NCI-H2196 (cell line): ENCODE data around the gene MEGF6.

Experiments used
- DNase-seq: peaks from one replicate; lab custom pipeline; 2025; ENCODE audit not compliant: unreplicated experiment; lab: John Stamatoyannopoulos, UW

Gene MEGF6

DNA sequence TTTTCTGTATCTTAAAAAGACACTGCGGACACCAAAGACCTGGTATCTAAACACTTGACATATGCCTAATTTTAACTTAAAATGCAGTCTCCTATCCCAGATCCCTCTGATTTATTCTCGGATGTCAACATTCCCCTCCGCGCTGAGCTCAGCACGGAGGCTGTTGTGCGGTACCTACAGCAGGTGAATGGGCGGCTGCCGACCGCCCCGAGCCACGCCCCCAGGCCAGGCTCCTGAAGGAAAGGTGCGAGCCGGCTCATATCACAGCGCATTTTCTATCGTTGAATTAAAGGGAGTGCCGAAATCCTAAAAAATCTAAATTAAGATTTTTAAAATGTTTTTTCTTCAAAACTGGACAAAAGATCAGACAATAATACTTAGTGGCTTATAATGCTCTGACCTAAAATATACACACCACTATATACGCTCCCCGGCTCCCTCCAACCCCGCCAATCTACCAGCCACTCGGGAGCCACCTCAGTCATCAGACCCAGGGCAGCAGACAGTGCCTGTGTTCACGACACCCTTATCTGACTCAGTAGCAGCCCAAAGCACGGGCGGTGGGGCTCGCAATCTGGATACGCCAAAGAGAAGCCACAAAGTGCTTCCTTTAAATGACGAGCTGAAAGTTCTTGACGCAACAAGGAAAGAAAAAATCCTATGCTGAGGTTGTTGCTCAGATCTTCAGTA, 34.5 kb upstream of the MEGF6 start:
- DNase-seq = no peak

GRCh38 chr1:3645247-3645646, 33.9 kb upstream of the MEGF6 start:
- no peak for DNase-seq

DNA sequence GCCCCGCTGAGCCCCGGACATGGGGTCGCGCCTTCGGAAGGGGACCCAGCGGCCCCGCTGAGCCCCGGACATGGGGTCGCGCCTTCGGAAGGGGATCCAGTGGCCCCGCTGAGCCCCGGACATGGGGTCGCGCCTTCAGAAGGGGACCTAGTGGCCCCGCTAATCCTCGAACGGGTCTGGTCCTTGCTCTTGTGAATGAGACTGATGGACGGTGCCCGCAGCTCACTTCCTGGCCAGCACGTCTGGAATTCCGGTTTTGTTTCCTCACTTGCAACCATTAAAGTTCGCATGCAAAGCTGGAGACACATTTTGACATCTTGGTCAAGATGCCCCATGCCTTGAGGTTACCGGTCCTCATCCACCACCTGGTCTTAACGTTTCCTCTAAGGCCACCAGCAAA, 33.0 kb upstream of the MEGF6 start:
- no peak for DNase-seq

DNA sequence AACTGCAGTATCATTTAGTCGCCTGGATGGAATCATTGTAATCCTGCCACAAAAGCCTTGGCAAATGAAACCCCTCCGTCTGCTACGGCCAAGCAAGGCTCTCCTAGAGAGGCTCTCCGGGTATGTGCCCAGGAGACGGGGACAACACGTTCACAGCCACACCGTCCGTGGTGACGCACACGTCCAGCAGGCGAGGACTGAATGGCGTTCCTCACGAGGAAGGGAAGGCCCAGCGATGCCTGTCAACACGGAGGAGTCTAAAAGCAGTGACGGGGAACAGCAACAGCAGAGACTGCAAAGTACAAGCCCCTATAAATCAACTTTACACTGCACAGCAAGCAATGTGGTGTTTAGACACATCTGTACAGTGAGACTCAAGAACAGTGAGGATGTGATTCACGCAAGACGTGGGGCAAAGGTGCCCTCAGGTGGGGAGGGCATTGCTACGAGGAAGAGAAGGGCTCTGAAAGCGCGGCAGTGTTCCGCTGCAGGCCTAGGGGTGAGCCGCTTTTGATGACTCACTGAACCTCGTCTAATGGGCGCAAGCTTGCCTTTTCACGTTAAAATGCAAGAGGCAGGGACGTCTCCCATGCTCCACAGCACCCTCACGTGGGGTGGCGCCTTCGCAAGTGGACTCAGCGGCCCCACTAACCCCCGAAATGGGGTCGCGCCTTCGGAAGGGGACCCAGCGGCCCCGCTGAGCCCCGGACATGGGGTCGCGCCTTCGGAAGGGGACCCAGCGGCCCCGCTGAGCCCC, 31.8 kb upstream of the MEGF6 start:
- no peak for DNase-seq

DNA sequence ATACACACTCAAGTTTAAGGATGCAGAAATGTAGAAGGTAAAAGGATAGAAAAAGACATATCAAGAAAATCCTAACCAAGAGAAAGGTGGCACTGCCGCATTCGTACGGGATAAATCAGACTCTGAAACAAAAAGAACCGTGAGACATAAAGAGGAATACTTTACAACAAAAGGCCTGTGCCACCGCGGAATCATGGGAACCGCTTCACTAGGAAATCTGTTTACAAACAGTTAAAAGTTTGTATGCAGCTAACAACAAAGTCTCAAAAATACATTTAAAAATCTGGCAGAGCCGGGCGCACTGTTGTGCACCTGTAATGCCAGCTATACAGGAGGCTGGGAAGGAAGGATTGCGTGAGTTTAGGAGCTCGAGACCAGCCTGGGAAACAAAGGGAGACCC, 30.5 kb upstream of the MEGF6 start:
- no peak for DNase-seq

GRCh38 chr1:3641046-3641760, 29.9 kb upstream of the MEGF6 start:
- DNase-seq = no peak

GRCh38 chr1:3640121-3640837, 29.0 kb upstream of the MEGF6 start:
- DNase-seq = no peak

DNA sequence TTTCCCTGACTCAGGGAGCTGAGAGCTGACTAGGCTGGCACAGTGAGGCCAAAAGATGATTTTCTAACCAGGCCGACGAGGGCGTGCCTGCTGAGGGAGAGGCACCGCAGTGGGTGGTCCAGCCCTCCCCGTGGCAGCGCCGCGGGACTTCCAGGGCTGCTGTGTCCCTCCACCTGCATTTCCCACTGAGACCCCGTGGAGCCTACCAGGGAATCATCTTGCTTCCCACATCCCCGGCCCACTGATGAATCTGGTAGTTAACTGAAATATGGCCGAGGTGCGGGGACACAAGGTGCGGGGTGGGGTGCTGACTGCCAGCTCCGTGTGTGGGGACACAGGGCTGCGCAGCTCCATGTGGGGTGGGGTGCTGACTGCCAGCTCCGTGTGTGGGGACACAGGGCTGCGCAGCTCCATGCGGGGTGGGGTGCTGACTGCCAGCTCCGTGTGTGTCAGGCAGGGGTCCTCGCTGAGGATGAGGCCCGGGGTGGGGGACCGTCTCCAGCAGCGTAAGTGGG, 28.1 kb upstream of the MEGF6 start:
- no peak for DNase-seq

- DNase-seq = no peak
Observed at GRCh38 chr1:3638676-3639075, 27.4 kb upstream of the MEGF6 start.

DNA sequence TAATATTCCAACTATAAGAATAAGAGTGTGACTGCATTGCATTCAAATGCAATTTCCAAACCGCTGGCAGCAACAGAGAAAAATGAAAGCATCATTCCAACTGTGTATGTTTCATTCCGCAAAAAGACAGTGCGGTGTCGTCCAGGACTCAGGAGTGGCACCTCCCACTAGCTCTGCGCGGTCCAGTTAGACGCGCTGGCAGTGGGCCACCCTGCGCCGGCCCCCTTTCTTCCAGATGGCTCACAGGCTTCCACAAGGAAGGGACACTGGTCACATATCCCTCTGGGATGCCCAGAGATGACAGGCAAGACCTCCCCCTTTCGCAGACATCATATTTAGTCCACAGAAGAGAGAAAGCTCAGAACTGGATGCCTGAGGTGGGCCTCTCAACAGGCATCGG, 26.7 kb upstream of the MEGF6 start:
- no peak for DNase-seq

DNA sequence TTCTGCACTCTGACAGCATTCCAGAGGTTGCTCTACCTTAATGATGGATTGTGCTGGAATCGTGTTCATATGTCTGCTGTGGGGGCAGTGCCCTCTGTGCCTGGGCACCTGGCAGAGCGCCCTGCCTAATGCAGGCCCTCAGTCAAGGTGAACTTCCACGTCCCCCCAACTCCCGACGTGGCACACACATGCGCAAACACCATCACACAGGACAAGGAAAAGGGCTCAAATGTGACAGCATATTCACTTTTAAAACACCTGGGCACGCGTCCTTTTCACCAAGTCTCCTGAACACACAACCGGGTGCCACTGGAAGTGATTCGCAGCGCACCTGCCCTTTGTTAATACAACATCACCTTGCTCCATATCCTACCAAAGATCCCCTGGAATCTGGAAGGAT, 25.2 kb upstream of the MEGF6 start:
- DNase-seq = no peak

GRCh38 chr1:3636080-3636479, 24.8 kb upstream of the MEGF6 start:
- DNase-seq = no peak

GRCh38 chr1:3634059-3634800, 22.9 kb upstream of the MEGF6 start:
- DNase-seq = no peak

DNA sequence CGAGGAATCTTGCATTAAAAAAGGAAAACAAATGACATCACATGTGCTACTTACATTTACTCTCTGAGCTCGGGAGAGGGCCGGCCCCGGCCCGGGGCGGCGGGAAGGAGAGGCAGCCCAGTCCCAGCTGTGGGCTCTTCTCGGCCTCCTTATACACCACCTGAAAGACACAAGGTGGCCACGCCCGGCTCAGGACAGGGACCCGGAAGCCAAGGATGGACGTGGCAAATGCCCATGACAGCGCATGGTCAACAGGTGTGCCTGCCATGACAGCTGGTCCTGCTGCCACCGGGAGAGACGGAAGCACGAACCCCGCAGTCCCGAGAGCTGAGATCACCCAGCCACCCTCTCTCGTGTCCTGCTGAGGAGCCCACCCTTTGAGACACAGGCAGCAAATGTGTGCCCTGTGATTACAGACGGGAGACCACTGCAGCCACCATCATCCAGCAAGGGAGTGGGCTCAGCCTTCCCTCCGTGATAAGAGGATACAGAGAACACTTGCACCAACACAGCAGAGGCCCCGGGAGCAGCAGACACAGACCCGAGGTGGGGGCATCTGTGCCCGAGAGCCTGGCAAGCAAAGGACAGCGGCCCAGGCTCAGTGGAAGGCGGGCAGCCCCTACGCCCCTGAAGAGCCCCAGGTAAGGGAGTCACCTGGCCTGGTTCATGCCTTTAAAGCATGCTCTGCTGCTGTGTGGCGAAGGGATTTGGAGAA, 22.2 kb upstream of the MEGF6 start:
- DNase-seq = no peak

- no peak for DNase-seq
Observed at GRCh38 chr1:3632716-3633343, 21.5 kb upstream of the MEGF6 start.

DNA sequence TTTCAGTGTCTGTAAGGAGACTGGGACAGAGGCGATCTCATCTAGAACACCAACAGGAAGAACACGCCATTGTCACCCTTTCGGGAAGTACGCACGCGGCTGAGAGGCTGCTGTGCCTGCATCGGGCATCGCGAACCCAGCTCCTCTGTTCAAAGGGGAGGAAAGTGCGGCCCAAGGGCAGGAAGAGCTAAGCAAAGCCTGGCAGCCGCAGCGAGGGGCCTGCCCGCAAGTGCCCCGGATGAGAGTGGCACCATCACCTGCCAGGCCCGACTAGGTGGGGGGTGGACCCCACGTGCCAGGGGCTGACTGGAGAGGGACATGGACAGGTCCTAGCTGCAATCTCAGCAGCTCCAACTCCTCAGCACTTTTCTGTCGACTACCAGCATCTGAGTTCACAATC, 21.0 kb upstream of the MEGF6 start:
- DNase-seq = no peak

- no peak for DNase-seq
Observed at GRCh38 chr1:3631320-3632260, 20.3 kb upstream of the MEGF6 start.

- no peak for DNase-seq
Observed at GRCh38 chr1:3630914-3631313, 19.6 kb upstream of the MEGF6 start.
